GM12875 (cell line): ENCODE data around the gene GUCD1.

Experiments used
- H3K4me3 ChIP-seq: one replicate; pipeline ENCODE4 v1.5.1; 2011; ENCODE audit warnings: low read depth, low read length, control low read depth
- TF ChIP-seq, protein P1 (sequence below): IDR thresholded peaks from 2 replicates; pipeline ENCODE4 v1.5.1; 2011; ENCODE audit warnings: low read depth, mild to moderate bottlenecking, control low read depth, inconsistent platforms, low read length, moderate library complexity, borderline replicate concordance; ENCODE audit not compliant: insufficient read depth

The GUCD1 gene

DNA sequence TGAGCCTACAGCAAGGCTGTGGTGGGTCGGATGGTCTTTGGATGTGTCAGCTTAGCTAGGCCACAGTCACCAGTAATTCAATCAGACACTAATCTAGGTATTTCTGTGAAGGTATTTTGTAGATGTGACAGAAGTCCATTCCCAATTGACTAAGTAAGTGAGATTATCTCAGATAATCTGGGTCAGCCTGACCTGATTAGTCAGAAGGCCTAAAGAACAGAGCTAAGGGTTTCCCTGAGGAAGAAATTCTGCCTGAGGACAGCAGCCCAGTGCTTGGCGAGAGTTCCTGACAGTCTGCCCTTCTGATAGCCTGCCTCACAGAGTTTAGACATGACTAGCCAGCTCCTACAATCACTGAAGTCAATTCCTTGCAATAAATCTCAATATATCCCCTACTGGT, 28.7 kb downstream of the GUCD1 start:
- H3K4me3 ChIP-seq, result no peak overlapping the region
- TF ChIP-seq, protein P1, sequence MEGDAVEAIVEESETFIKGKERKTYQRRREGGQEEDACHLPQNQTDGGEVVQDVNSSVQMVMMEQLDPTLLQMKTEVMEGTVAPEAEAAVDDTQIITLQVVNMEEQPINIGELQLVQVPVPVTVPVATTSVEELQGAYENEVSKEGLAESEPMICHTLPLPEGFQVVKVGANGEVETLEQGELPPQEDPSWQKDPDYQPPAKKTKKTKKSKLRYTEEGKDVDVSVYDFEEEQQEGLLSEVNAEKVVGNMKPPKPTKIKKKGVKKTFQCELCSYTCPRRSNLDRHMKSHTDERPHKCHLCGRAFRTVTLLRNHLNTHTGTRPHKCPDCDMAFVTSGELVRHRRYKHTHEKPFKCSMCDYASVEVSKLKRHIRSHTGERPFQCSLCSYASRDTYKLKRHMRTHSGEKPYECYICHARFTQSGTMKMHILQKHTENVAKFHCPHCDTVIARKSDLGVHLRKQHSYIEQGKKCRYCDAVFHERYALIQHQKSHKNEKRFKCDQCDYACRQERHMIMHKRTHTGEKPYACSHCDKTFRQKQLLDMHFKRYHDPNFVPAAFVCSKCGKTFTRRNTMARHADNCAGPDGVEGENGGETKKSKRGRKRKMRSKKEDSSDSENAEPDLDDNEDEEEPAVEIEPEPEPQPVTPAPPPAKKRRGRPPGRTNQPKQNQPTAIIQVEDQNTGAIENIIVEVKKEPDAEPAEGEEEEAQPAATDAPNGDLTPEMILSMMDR, result no peak

DNA sequence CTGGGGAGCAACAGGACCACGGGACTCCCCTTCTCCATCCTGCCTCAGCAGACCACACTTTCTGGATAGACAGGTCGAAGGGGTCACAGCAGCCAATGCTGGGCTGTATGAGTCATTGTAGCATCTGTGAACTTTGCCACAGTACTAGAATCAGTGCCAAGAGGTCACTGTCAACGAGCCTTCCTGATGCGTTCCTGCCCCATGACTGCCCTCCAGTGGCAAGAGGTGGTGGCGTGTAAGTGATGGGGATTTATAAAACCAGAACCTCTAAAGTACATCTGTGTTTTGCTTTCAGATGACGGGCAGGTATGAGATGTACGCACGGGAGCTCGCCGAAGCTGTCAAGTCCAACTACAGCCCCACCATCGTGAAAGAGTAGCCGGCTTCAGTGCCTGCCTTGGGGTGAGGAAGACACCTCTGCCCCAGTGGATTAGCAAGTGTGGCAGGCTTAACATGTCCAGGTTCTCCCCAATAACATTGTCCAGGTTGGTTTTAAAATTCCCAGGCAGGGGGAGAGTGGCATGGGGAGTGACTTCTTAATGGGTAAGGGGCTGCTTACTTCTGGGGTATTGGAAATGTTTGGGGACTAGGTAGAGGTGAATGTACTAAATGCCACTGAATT, 29.4 kb downstream of the GUCD1 start:
- no peak overlapping the region for H3K4me3 ChIP-seq
- TF ChIP-seq, protein P1, result peak; percentile 88

DNA sequence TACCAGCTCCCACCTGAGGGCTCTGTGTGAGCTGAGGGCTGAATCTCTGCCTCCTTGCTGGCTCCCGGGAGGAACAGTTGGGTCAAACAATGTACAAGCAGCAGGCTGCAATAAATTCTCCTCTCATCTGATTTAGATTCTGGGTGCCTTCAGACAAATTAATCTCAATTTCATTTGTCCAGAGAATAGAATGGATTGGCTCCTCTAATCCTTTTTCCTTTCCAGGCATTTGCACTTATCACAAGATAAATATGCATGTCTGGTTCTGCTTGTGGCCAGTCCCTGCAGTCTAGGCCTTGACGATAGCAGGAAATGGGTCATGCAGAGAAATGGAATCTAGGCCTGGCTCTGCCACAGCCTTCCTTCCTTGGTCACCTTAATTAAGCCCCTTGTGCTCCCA, 31.1 kb downstream of the GUCD1 start:
- TF ChIP-seq, protein P1, result no peak
- no peak overlapping the region for H3K4me3 ChIP-seq

DNA sequence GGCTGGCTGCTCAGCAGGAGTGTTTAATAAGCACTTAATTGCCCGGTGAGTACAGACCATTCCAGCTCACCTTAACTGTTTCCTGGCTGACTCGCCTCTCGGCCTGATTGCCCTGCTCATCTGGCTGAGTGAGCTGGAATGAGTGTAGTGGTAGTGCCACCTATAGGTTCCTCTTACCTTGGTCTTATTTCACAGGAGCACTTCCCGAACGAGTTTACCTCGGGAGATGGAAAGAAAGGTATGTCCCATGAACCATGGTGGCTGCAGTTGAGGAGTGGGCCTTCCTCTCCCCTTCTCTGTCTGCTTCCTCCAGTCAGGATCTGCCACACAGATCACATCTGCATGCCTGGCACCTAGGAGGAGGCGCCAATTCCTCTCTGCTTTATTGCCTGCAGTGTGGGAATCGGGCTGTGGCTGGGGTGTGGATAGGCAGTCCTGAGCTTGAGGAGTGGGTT, 33.1 kb downstream of the GUCD1 start:
- no peak overlapping the region for H3K4me3 ChIP-seq
- TF ChIP-seq, protein P1, result peak; percentile 52

DNA sequence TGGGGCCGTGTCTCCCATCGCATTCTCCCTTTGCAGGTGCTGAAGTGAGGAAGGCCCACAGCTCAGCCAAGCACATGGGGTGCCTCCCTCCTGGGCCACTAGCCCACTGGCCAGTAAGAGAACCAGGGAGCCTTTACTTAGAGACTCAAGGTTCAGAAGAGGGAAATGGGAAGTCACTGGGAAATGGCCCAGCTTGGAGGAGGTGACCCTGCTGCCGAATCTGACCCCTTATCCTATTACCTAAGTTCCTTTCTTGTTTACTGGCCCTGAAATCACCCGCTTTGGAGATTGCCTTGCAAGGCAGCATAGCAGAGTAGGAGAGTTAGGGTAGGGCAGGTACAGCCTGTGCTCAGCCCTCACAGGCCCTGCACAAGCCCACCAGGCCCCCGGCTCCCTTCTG, 35.4 kb downstream of the GUCD1 start:
- no peak overlapping the region for H3K4me3 ChIP-seq
- TF ChIP-seq, protein P1, result no peak

DNA sequence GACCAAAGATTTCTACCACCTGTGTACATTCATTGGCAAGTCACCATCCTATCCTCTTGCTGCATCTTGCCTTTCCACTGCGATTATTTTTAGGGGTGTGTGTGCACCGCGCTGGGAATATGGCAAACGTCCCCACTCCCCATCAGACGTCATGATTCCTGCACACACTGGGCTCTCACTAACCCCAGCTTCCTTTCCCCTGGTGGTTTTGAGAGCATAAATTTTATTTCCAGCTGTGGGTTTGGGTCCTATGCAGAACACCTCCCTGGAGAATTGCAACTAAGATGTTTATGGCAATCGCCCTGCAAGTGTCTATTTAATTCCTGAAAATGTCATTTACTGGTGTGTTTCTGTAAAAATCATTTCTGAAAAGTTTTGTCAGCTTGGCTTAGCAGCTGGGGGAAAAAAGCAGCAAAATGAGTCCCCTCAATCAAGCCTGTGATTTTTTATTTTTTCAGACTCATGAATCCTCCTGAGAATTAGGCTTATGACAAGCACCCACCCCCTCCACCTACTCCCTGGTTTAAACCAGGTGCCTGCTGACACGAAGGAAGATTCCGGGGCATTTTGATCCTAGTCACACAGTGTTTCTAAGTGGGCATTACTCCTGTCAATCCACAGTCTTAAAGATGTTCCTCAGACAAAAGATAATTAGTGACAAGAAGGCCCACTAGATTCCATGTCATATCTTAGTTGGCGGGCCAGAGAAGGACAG, 36.0 kb downstream of the GUCD1 start:
- TF ChIP-seq, protein P1, result no peak
- H3K4me3 ChIP-seq, result no peak overlapping the region

DNA sequence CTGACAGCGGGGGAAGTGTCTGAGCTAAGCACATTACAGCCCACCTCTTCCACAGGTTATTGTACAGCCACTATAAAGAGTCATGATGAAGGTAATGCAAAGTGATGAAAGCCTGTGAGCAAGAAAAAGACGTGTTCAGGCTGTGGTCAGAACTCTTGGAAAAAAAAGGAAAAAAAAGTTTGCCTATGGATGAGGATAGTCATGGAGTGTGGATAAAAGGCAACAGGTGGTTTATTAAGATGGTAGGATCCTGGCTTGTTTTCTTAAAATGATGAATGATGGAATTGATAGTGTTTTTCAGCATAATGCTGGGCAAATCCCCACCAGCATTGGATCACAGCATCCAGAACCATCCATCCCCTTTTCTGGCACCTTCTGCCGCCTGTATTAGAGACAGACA, 36.7 kb downstream of the GUCD1 start:
- TF ChIP-seq, protein P1, result no peak
- no peak overlapping the region for H3K4me3 ChIP-seq
